SH-SY5Y (cell line): ENCODE measurements around the gene ACAN.

Experiments
- GATA2 ChIP-seq: IDR thresholded peaks from 2 replicates; pipeline ENCODE4 v1.6.1; 2011; ENCODE audit warnings: mild to moderate bottlenecking, low read depth, low read length
- GATA3 ChIP-seq: IDR thresholded peaks from 2 replicates; pipeline ENCODE4 v1.6.1; 2011; ENCODE audit warnings: low read depth, mild to moderate bottlenecking, low read length, moderate library complexity

DNA sequence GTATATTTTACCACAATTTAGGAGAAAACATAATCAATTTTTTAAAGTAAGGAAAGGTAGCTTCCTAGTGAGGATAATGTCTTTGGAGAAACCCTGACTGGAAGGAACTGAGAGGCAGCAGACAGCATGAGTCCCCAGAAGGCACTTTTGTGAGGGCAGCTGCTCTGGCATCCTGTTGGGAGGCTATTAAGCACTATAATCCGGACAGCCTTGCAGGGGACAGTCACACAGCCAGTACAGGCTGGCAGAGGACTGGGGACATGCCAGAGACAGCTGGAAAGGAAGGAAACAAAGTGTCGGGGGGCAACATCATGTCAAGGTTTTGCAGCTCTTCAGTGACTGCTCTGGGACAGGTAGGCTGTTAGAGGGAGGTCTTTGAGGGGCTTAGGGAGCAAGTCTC, 15.7 kb downstream of the ACAN start:
- TF ChIP-seq GATA3 (no peak), GATA2 (no peak)
